SK-N-SH (cell line): ENCODE results near the gene RTCA. TPM values are rescaled to one million over a fixed set of nuclear protein-coding genes. Genes with fewer than 3 reads are reported as not detected.

Experiments used
- CTCF ChIA-PET: fragments of 300-600, 350-600 bp; formaldehyde crosslinking; extraction: SDS; loops from one replicate; lab custom pipeline; 2021; lab: Yijun Ruan, JAX
- POLR2A ChIA-PET: fragments of 350-600 bp; sonication (Branson Sonifier 250); formaldehyde crosslinking; extraction: SDS; loops from one replicate; lab custom pipeline; 2020; ENCODE audit warnings: antibody characterized with exemption, inconsistent platforms; lab: Yijun Ruan, JAX
- DNase-seq: peaks from one replicate; pipeline ENCODE4 v3.0.0; 2012
- H2AFZ ChIP-seq: fragments of 200-600 bp; sonication (generic); 2 replicates; pipeline ENCODE4 v1.8.1; 2016; ENCODE audit warnings: antibody characterized with exemption, mild to moderate bottlenecking, low read depth
- H3F3A ChIP-seq: fragments of 200-600 bp; sonication (generic); replicated peaks from 2 replicates; pipeline ENCODE3; 2016; ENCODE audit warnings: antibody characterized with exemption, mild to moderate bottlenecking; ENCODE audit not compliant: insufficient read depth
- H3K27ac ChIP-seq, 2 experiments: fragments of 200-500 bp in 1 of 2; fragments of 200-600 bp in 1 of 2; sonication (Bioruptor generic) in 1 of 2; sonication (generic), shearing (Covaris generic) in 1 of 2; 2 replicates each; pipeline versions ENCODE4 v1.5.1 to v1.6.1; 2014 to 2016; ENCODE audit warnings: low read depth in 2 of 2, inconsistent platforms in 1 of 2, low read length in 1 of 2, mild to moderate bottlenecking in 1 of 2, mixed read lengths in 1 of 2
- H3K27me3 ChIP-seq: fragments of 200-600 bp; sonication (generic), shearing (Covaris generic); 2 replicates; pipeline ENCODE4 v1.6.1; 2016; ENCODE audit warnings: mixed run types; ENCODE audit not compliant: insufficient read depth
- H3K36me3 ChIP-seq, 2 experiments: fragments of 200-500 bp in 1 of 2; fragments of 200-600 bp in 1 of 2; sonication (Bioruptor generic) in 1 of 2; sonication (generic) in 1 of 2; replicated peaks in 1 of 2; 2 replicates each; pipeline versions ENCODE3 to v1.5.1; 2014 to 2016; ENCODE audit warnings: low read length in 1 of 2, mild to moderate bottlenecking in 1 of 2; ENCODE audit not compliant: insufficient read depth in 2 of 2, control insufficient read depth in 1 of 2
- H3K4me1 ChIP-seq, 2 experiments: fragments of 200-500 bp in 1 of 2; fragments of 200-600 bp in 1 of 2; sonication (Bioruptor generic) in 1 of 2; sonication (generic), shearing (Covaris generic) in 1 of 2; 2 replicates each; pipeline versions ENCODE4 v1.5.1 to v1.6.1; 2014 to 2016; ENCODE audit warnings: low read depth in 1 of 2, low read length in 1 of 2, mixed run types in 1 of 2; ENCODE audit not compliant: insufficient read depth in 2 of 2, control insufficient read depth in 1 of 2
- H3K4me2 ChIP-seq: fragments of 200-600 bp; sonication (generic), shearing (Covaris generic); 2 replicates; pipeline ENCODE4 v1.6.1; 2017; ENCODE audit warnings: mixed run types
- H3K4me3 ChIP-seq, 2 experiments: fragments of 200-500 bp in 1 of 2; fragments of 200-600 bp in 1 of 2; sonication (Bioruptor generic) in 1 of 2; sonication (generic), shearing (Covaris generic) in 1 of 2; 2 replicates each; pipeline versions ENCODE4 v1.5.1 to v1.8.1; 2014 to 2016; ENCODE audit warnings: low read depth in 2 of 2, inconsistent platforms in 1 of 2, low read length in 1 of 2, mild to moderate bottlenecking in 1 of 2, mixed read lengths in 1 of 2, moderate library complexity in 1 of 2
- H3K79me2 ChIP-seq: fragments of 200-600 bp; sonication (generic); 2 replicates; pipeline ENCODE4 v1.8.1; 2017; ENCODE audit warnings: mild to moderate bottlenecking; ENCODE audit not compliant: insufficient read depth
- H3K9ac ChIP-seq: fragments of 200-600 bp; sonication (generic); 2 replicates; pipeline ENCODE4 v1.6.1; 2017; ENCODE audit warnings: mixed run types
- H3K9me2 ChIP-seq: fragments of 200-600 bp; sonication (generic); 2 replicates; pipeline ENCODE4 v1.6.1; 2017; ENCODE audit warnings: mixed run types
- H3K9me3 ChIP-seq: fragments of 200-600 bp; sonication (generic); 2 replicates; pipeline ENCODE4 v1.6.1; 2017; ENCODE audit warnings: mixed run types, mild to moderate bottlenecking, moderate library complexity
- H4K20me1 ChIP-seq: fragments of 200-600 bp; sonication (generic); 2 replicates; pipeline ENCODE4 v1.6.1; 2017; ENCODE audit warnings: mild to moderate bottlenecking, mixed run types; ENCODE audit not compliant: insufficient read depth
- EZH2phosphoT487 ChIP-seq: fragments of 200-600 bp; sonication (generic); IDR thresholded peaks from 2 replicates; pipeline ENCODE4 v1.6.1; 2017; ENCODE audit warnings: low read depth, mixed run types, mild to moderate bottlenecking, antibody characterized with exemption, moderate library complexity, borderline replicate concordance
- GATA2 ChIP-seq: sonication (generic); formaldehyde crosslinking; IDR thresholded peaks from 2 replicates; pipeline ENCODE4 v1.5.0; 2020; ENCODE audit warnings: mild to moderate bottlenecking, missing genetic modification reagents
- IRF3 ChIP-seq: fragments of 150-350 bp; IDR thresholded peaks from 2 replicates; pipeline ENCODE4 v1.6.1; 2016; ENCODE audit warnings: mild to moderate bottlenecking, low read depth, low read length
- JUND ChIP-seq: IDR thresholded peaks from 2 replicates; pipeline ENCODE4 v1.4.0; 2012
- MEF2A ChIP-seq: IDR thresholded peaks from 2 replicates; pipeline ENCODE4 v1.4.0; 2012; ENCODE audit warnings: low read depth, borderline replicate concordance
- MXI1 ChIP-seq: IDR thresholded peaks from 2 replicates; pipeline ENCODE4 v1.6.1; 2012; ENCODE audit warnings: mild to moderate bottlenecking, low read depth, low read length, improper control_type of control experiment
- NRF1 ChIP-seq: IDR thresholded peaks from 2 replicates; pipeline ENCODE4 v1.6.1; 2012; ENCODE audit warnings: low read depth, mild to moderate bottlenecking, low read length
- PBX3 ChIP-seq: IDR thresholded peaks from 2 replicates; pipeline ENCODE4; 2012
- POLR2AphosphoS5 ChIP-seq: IDR thresholded peaks from 2 replicates; pipeline ENCODE4 v1.6.1; 2012; ENCODE audit warnings: low read depth, low read length
- RCOR1 ChIP-seq: fragments of 150-350 bp; IDR thresholded peaks from 2 replicates; pipeline ENCODE4 v1.6.1; 2017; ENCODE audit warnings: antibody characterized with exemption, low read length
- SMC3 ChIP-seq: IDR thresholded peaks from 2 replicates; pipeline ENCODE4 v1.6.1; 2012; ENCODE audit warnings: low read depth, low read length, improper control_type of control experiment
- TEAD4 ChIP-seq: IDR thresholded peaks from 2 replicates; pipeline ENCODE4 v1.4.0; 2012; ENCODE audit warnings: mild to moderate bottlenecking, borderline replicate concordance; ENCODE audit not compliant: insufficient read depth
- WGBS: methylation state at CpG from one replicate; pipeline ENCODE4 v1.1.6; 2017; ENCODE audit warnings: low lambda C conversion rate; 5-methylcytosine and 5-hydroxymethylcytosine counted together
- polyA plus RNA-seq, 3 experiments: library from polyadenylated mRNA; depleted of rRNA; stranded (reverse); fragments of >200 nt; gene quantifications; 2 replicates each; pipeline ENCODE4 v1.2.3, GENCODE V29; 2012
- TF ChIP-seq, protein P1 (sequence below): fragments of 200-600 bp; sonication (generic); IDR thresholded peaks from 2 replicates; pipeline ENCODE4 v1.6.1; 2017; ENCODE audit warnings: antibody characterized with exemption, mild to moderate bottlenecking, moderate library complexity

Gene RTCA
- polyA plus RNA-seq, 1 of the 3 experiments (the other 2 are of a cell fraction): 17.3 TPM

GRCh38 chr1:100279954-100280682 is 14.1 kb downstream of the RTCA start (continued):
- no peak for TF ChIP-seq RCOR1
- TF ChIP-seq JUND: no peak
- no peak for TF ChIP-seq MEF2A
- TF ChIP-seq, protein P1, sequence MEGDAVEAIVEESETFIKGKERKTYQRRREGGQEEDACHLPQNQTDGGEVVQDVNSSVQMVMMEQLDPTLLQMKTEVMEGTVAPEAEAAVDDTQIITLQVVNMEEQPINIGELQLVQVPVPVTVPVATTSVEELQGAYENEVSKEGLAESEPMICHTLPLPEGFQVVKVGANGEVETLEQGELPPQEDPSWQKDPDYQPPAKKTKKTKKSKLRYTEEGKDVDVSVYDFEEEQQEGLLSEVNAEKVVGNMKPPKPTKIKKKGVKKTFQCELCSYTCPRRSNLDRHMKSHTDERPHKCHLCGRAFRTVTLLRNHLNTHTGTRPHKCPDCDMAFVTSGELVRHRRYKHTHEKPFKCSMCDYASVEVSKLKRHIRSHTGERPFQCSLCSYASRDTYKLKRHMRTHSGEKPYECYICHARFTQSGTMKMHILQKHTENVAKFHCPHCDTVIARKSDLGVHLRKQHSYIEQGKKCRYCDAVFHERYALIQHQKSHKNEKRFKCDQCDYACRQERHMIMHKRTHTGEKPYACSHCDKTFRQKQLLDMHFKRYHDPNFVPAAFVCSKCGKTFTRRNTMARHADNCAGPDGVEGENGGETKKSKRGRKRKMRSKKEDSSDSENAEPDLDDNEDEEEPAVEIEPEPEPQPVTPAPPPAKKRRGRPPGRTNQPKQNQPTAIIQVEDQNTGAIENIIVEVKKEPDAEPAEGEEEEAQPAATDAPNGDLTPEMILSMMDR: no peak

DNA sequence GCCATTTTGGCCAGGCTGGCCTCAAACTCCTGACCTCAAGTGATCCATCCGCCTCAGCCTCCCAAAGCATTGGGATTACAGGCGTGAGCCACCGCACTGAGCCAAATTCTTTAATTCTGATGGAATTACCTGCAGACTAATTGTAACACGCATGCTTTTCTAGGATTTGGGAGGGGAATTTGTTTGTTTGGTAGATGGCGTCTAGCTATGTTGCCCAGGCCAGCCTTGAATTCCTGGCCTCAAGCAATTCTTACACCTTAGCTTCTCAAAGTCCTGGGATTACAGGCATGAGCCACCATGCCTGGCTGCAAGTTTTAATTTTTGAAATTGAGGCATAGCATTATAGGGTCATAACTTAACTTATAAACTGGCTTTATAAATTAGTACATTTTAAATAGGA is 18.6 kb downstream of the RTCA start:
- no peaks in the 10 kb centered on the region for H3K4me1 ChIP-seq
- no peaks in the 10 kb centered on the region for H3K9me3 ChIP-seq
- H3K4me2 ChIP-seq: no peak overlapping the region
- DNase-seq: no peak
- POLR2A ChIA-PET: no interaction called here
- peaks cover under 1% of the 10 kb centered on the region for H3F3A ChIP-seq
- H3K36me3 ChIP-seq: peaks cover 56 to 80% of the 10 kb centered on the region in 2 experiments
- CTCF ChIA-PET: interaction anchor here (1.0 kb wide), 1 partner anchor 9 kb away, joined by 3 read pairs; no protein-coding TSS in a partner anchor
- WGBS: 100% methylated on average over 5 of the region's 5 CpGs
- TF ChIP-seq IRF3: no peak
- TF ChIP-seq SMC3: no peak
- TF ChIP-seq MEF2A: no peak
- TF ChIP-seq JUND: no peak
- no peak for TF ChIP-seq EZH2phosphoT487
- no peak for TF ChIP-seq NRF1
- no peak for TF ChIP-seq PBX3
- TF ChIP-seq POLR2AphosphoS5: no peak
- no peak for TF ChIP-seq GATA2
- TF ChIP-seq RCOR1: no peak
- no peak for TF ChIP-seq TEAD4
- no peak for TF ChIP-seq MXI1
- no peak overlapping the region for H3K27ac ChIP-seq
- H3K4me3 ChIP-seq: no peak overlapping the region
- no peaks in the 10 kb centered on the region for H4K20me1 ChIP-seq
- no peak overlapping the region for H2AFZ ChIP-seq
- no peak overlapping the region for H3K9ac ChIP-seq
- H3K79me2 ChIP-seq: no peaks in the 10 kb centered on the region; the same call in 1 of the 2 replicates
- no peaks in the 10 kb centered on the region for H3K27me3 ChIP-seq
- H3K9me2 ChIP-seq: no peaks in the 10 kb centered on the region
